K562 (cell line): ENCODE results near the gene BCL2L12.

Source experiments
- ARID3A ChIP-seq: IDR thresholded peaks from 2 replicates; pipeline ENCODE4 v1.6.1; 2012; ENCODE audit warnings: low read depth, low read length, improper control_type of control experiment, borderline replicate concordance
- CBFA2T3 ChIP-seq: fragments of 450-650 bp; IDR thresholded peaks from 2 replicates; pipeline ENCODE4 v1.6.1; 2017
- CTBP1 ChIP-seq: fragments of 450-650 bp; IDR thresholded peaks from 2 replicates; pipeline ENCODE4 v1.6.1; 2016; ENCODE audit warnings: borderline replicate concordance
- CTCF ChIP-seq, 3 experiments: IDR thresholded peaks in 2 of 3; conservative IDR thresholded peaks in 1 of 3; 2 replicates each; pipeline ENCODE4 v1.5.1; 2011 to 2012; ENCODE audit warnings: low read length in 3 of 3, mild to moderate bottlenecking in 3 of 3, control low read depth in 2 of 3, improper control_type of control experiment in 1 of 3, inconsistent platforms in 1 of 3, low read depth in 1 of 3, mixed read lengths in 1 of 3, moderate library complexity in 1 of 3; ENCODE audit not compliant: insufficient read depth in 2 of 3
- EZH2 ChIP-seq: IDR thresholded peaks from 2 replicates; pipeline ENCODE4 v1.6.1; 2012; ENCODE audit warnings: low read depth, mild to moderate bottlenecking, inconsistent platforms, low read length, borderline replicate concordance
- PTBP1 ChIP-seq: fragments of 200-400 bp; formaldehyde crosslinking; IDR thresholded peaks from 2 replicates; pipeline ENCODE4 v1.6.1; 2017; ENCODE audit warnings: low read depth, low read length
- SRSF9 ChIP-seq: fragments of 200-400 bp; formaldehyde crosslinking; IDR thresholded peaks from 2 replicates; pipeline ENCODE4 v1.6.1; 2017; ENCODE audit warnings: low read depth, low read length, borderline replicate concordance
- TF ChIP-seq, protein P1 (sequence below): sonication (generic); formaldehyde crosslinking; IDR thresholded peaks from 2 replicates; pipeline ENCODE4 v1.8.0; 2022; ENCODE audit warnings: mild to moderate bottlenecking, missing genetic modification reagents

DNA sequence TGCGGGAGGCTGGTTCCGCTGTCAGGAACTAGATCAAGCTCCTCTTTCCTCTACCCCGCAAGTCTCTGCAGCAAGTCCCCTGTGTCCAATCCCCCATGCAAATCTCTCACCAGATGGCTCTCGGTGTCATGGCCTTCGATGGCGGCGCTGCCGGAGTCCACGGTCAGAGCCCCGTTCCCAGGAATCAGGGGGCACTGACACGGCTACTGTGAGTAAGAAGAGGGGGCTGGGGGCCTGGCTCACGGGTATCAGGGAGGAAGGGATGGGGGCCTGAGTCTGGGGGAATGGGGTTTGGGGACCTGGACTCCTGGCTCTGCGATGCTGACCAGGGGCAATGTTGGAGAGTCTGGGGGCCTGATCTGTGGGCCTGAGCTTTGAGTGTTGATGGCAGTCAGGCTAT, 19.7 kb upstream of the BCL2L12 start:
- TF ChIP-seq, protein P1, sequence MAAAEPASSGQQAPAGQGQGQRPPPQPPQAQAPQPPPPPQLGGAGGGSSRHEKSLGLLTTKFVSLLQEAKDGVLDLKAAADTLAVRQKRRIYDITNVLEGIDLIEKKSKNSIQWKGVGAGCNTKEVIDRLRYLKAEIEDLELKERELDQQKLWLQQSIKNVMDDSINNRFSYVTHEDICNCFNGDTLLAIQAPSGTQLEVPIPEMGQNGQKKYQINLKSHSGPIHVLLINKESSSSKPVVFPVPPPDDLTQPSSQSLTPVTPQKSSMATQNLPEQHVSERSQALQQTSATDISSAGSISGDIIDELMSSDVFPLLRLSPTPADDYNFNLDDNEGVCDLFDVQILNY (CRISPR knock-in tag), result no peak
- TF ChIP-seq ARID3A (no peak), CTBP1 (no peak), CTCF (IDR thresholded peaks at IDR 0.05 in 2 of 3, conservative IDR thresholded peaks at IDR 0.05 in 1 of 3; ENCODE audit: insufficient read depth in 2 of 3, low read depth in 1 of 3, low read length in 3 of 3) (no peak), SRSF9 (no peak), CBFA2T3 (no peak), PTBP1 (no peak), EZH2 (no peak)
